SK-N-SH (cell line): ENCODE results near the gene CDK4. TPM values are rescaled to one million over a fixed set of nuclear protein-coding genes. Genes with fewer than 3 reads are reported as not detected.

Experiments
- CTCF ChIA-PET: fragments of 300-600, 350-600 bp; formaldehyde crosslinking; extraction: SDS; loops from one replicate; lab custom pipeline; 2021; lab: Yijun Ruan, JAX
- POLR2A ChIA-PET: fragments of 350-600 bp; sonication (Branson Sonifier 250); formaldehyde crosslinking; extraction: SDS; loops from one replicate; lab custom pipeline; 2020; ENCODE audit warnings: antibody characterized with exemption, inconsistent platforms; lab: Yijun Ruan, JAX
- DNase-seq: peaks from one replicate; pipeline ENCODE4 v3.0.0; 2012
- H2AFZ ChIP-seq: fragments of 200-600 bp; sonication (generic); 2 replicates; pipeline ENCODE4 v1.8.1; 2016; ENCODE audit warnings: antibody characterized with exemption, mild to moderate bottlenecking, low read depth
- H3F3A ChIP-seq: fragments of 200-600 bp; sonication (generic); replicated peaks from 2 replicates; pipeline ENCODE3; 2016; ENCODE audit warnings: antibody characterized with exemption, mild to moderate bottlenecking; ENCODE audit not compliant: insufficient read depth
- H3K27ac ChIP-seq, 2 experiments: fragments of 200-500 bp in 1 of 2; fragments of 200-600 bp in 1 of 2; sonication (Bioruptor generic) in 1 of 2; sonication (generic), shearing (Covaris generic) in 1 of 2; 2 replicates each; pipeline versions ENCODE4 v1.5.1 to v1.6.1; 2014 to 2016; ENCODE audit warnings: low read depth in 2 of 2, inconsistent platforms in 1 of 2, low read length in 1 of 2, mild to moderate bottlenecking in 1 of 2, mixed read lengths in 1 of 2
- H3K27me3 ChIP-seq: fragments of 200-600 bp; sonication (generic), shearing (Covaris generic); 2 replicates; pipeline ENCODE4 v1.6.1; 2016; ENCODE audit warnings: mixed run types; ENCODE audit not compliant: insufficient read depth
- H3K36me3 ChIP-seq, 2 experiments: fragments of 200-500 bp in 1 of 2; fragments of 200-600 bp in 1 of 2; sonication (Bioruptor generic) in 1 of 2; sonication (generic) in 1 of 2; replicated peaks in 1 of 2; 2 replicates each; pipeline versions ENCODE3 to v1.5.1; 2014 to 2016; ENCODE audit warnings: low read length in 1 of 2, mild to moderate bottlenecking in 1 of 2; ENCODE audit not compliant: insufficient read depth in 2 of 2, control insufficient read depth in 1 of 2
- H3K4me1 ChIP-seq, 2 experiments: fragments of 200-500 bp in 1 of 2; fragments of 200-600 bp in 1 of 2; sonication (Bioruptor generic) in 1 of 2; sonication (generic), shearing (Covaris generic) in 1 of 2; 2 replicates each; pipeline versions ENCODE4 v1.5.1 to v1.6.1; 2014 to 2016; ENCODE audit warnings: low read depth in 1 of 2, low read length in 1 of 2, mixed run types in 1 of 2; ENCODE audit not compliant: insufficient read depth in 2 of 2, control insufficient read depth in 1 of 2
- H3K4me2 ChIP-seq: fragments of 200-600 bp; sonication (generic), shearing (Covaris generic); 2 replicates; pipeline ENCODE4 v1.6.1; 2017; ENCODE audit warnings: mixed run types
- H3K4me3 ChIP-seq, 2 experiments: fragments of 200-500 bp in 1 of 2; fragments of 200-600 bp in 1 of 2; sonication (Bioruptor generic) in 1 of 2; sonication (generic), shearing (Covaris generic) in 1 of 2; 2 replicates each; pipeline versions ENCODE4 v1.5.1 to v1.8.1; 2014 to 2016; ENCODE audit warnings: low read depth in 2 of 2, inconsistent platforms in 1 of 2, low read length in 1 of 2, mild to moderate bottlenecking in 1 of 2, mixed read lengths in 1 of 2, moderate library complexity in 1 of 2
- H3K79me2 ChIP-seq: fragments of 200-600 bp; sonication (generic); 2 replicates; pipeline ENCODE4 v1.8.1; 2017; ENCODE audit warnings: mild to moderate bottlenecking; ENCODE audit not compliant: insufficient read depth
- H3K9ac ChIP-seq: fragments of 200-600 bp; sonication (generic); 2 replicates; pipeline ENCODE4 v1.6.1; 2017; ENCODE audit warnings: mixed run types
- H3K9me2 ChIP-seq: fragments of 200-600 bp; sonication (generic); 2 replicates; pipeline ENCODE4 v1.6.1; 2017; ENCODE audit warnings: mixed run types
- H3K9me3 ChIP-seq: fragments of 200-600 bp; sonication (generic); 2 replicates; pipeline ENCODE4 v1.6.1; 2017; ENCODE audit warnings: mixed run types, mild to moderate bottlenecking, moderate library complexity
- H4K20me1 ChIP-seq: fragments of 200-600 bp; sonication (generic); 2 replicates; pipeline ENCODE4 v1.6.1; 2017; ENCODE audit warnings: mild to moderate bottlenecking, mixed run types; ENCODE audit not compliant: insufficient read depth
- CTCF ChIP-seq: fragments of 200-600 bp; sonication (generic); IDR thresholded peaks from 2 replicates; pipeline ENCODE4 v1.6.1; 2017; ENCODE audit warnings: antibody characterized with exemption, mild to moderate bottlenecking, moderate library complexity
- ELF1 ChIP-seq: IDR thresholded peaks from 2 replicates; pipeline ENCODE4 v1.4.0; 2012
- EP300 ChIP-seq, 2 experiments: IDR thresholded peaks; 2 replicates each; pipeline versions ENCODE4 v1.4.0 to v1.6.1; 2012; ENCODE audit warnings: borderline replicate concordance in 1 of 2, low read depth in 1 of 2, low read length in 1 of 2
- GABPA ChIP-seq: IDR thresholded peaks from 2 replicates; pipeline ENCODE4 v1.4.0; 2012; ENCODE audit warnings: low read depth, mild to moderate bottlenecking
- IRF3 ChIP-seq: fragments of 150-350 bp; IDR thresholded peaks from 2 replicates; pipeline ENCODE4 v1.6.1; 2016; ENCODE audit warnings: mild to moderate bottlenecking, low read depth, low read length
- JUND ChIP-seq: IDR thresholded peaks from 2 replicates; pipeline ENCODE4 v1.4.0; 2012
- MAX ChIP-seq: IDR thresholded peaks from 2 replicates; pipeline ENCODE4 v1.4.0; 2012; ENCODE audit warnings: low read depth
- MXI1 ChIP-seq: IDR thresholded peaks from 2 replicates; pipeline ENCODE4 v1.6.1; 2012; ENCODE audit warnings: mild to moderate bottlenecking, low read depth, low read length, improper control_type of control experiment
- NFIC ChIP-seq: IDR thresholded peaks from 2 replicates; pipeline ENCODE4 v1.4.0; 2012; ENCODE audit warnings: borderline replicate concordance
- POLR2AphosphoS5 ChIP-seq: IDR thresholded peaks from 2 replicates; pipeline ENCODE4 v1.6.1; 2012; ENCODE audit warnings: low read depth, low read length
- RAD21 ChIP-seq: IDR thresholded peaks from 2 replicates; pipeline ENCODE4 v1.6.1; 2012; ENCODE audit warnings: mild to moderate bottlenecking, low read length
- REST ChIP-seq: IDR thresholded peaks from 2 replicates; pipeline ENCODE4 v1.6.1; 2012; ENCODE audit warnings: mild to moderate bottlenecking, low read depth, low read length, moderate library complexity
- RFX5 ChIP-seq: IDR thresholded peaks from 2 replicates; pipeline ENCODE4 v1.6.1; 2012; ENCODE audit warnings: mild to moderate bottlenecking, improper control_type of control experiment, low read length
- SIN3A ChIP-seq: IDR thresholded peaks from 2 replicates; pipeline ENCODE4 v1.6.1; 2012; ENCODE audit warnings: low read depth, mild to moderate bottlenecking, low read length, moderate library complexity, borderline replicate concordance
- SMC3 ChIP-seq: IDR thresholded peaks from 2 replicates; pipeline ENCODE4 v1.6.1; 2012; ENCODE audit warnings: low read depth, low read length, improper control_type of control experiment
- TAF1 ChIP-seq: IDR thresholded peaks from 2 replicates; pipeline ENCODE4 v1.6.1; 2012; ENCODE audit warnings: low read depth, mild to moderate bottlenecking, low read length, moderate library complexity, borderline replicate concordance
- USF1 ChIP-seq: IDR thresholded peaks from 2 replicates; pipeline ENCODE4 v1.4.0; 2012; ENCODE audit warnings: low read depth, borderline replicate concordance
- WGBS: methylation state at CpG from one replicate; pipeline ENCODE4 v1.1.6; 2017; ENCODE audit warnings: low lambda C conversion rate; 5-methylcytosine and 5-hydroxymethylcytosine counted together
- polyA plus RNA-seq, 3 experiments: library from polyadenylated mRNA; depleted of rRNA; stranded (reverse); fragments of >200 nt; gene quantifications; 2 replicates each; pipeline ENCODE4 v1.2.3, GENCODE V29; 2012

Gene CDK4
- polyA plus RNA-seq, 1 of the 3 experiments (the other 2 are of a cell fraction), result 324 TPM

DNA sequence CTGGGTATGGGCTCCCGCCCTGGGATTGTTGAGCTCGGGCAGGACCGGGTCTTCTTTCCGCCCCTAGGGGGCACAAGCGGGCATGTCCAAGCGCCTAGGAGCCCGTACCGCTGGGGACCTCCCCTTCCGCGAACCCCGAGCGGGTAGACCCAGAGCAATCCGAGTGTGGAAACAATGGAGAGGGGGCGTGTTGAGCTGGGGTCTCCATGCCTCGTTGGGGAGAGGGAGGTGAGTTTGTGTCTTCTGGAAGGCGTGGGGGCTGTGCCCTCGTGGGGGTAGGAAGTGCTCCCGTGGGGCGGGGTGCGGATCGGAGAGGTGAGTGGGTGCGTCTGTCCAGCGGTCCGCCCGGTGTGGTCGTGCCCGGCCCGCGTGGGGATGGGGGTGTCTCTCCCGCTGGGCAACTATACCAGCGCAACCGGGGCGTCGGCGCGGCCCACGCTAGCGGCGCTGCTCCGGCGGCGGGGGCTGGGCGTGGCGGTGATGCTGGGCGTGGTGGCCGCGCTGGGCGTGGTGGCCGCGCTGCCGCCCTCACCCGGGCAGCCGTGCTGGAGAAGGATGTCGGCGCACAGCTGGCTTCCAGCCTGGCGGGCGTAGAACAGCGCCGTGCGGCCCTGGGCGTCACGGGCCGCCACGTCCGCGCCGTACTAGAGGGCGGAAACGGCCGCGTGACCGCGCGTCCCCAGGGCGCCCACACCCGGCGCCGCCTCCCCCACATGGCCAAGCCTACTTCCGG, 25.8 kb downstream of the CDK4 start:
- peak overlapping the region; percentile 82 for H3K9ac ChIP-seq
- ChIA-PET POLR2A (interaction anchor here (0.5 to 3.6 kb wide), 5 partner anchors 10 to 115 kb away, joined by 3 to 21 read pairs (median 7); partner anchors contain the start of genes ARHGEF25, CDK4 and TSPAN31), CTCF (interaction anchor here (0.6 to 9.4 kb wide), 35 partner anchors 10 to 487 kb away, joined by 3 to 133 read pairs (median 4); partner anchors contain the start of genes AGAP2, B4GALNT1, CDK4 and EEF1AKMT3)
- peak overlapping the region; percentile 85 for H3K4me2 ChIP-seq
- H3K36me3 ChIP-seq, result peaks cover 3 to 18% of the 10 kb centered on the region in 2 experiments
- peak; percentile 96 for DNase-seq
- TF ChIP-seq NFIC (no peak), IRF3 (no peak), EP300 (IDR thresholded peaks at IDR 0.05; ENCODE audit: borderline replicate concordance in 1 of 2, low read depth in 1 of 2, low read length in 1 of 2) (no peak), SMC3 (peak; percentile 28; the same call in 1 of the 2 replicates), TAF1 (peak; percentile 50; the same call in 1 of the 2 replicates), USF1 (peak; percentile 44; the same call in 1 of the 2 replicates), GABPA (0 out of 2 replicates have a peak, but pooled peaks have one; percentile 30), CTCF (peak; percentile 86), RAD21 (peak; percentile 56), RFX5 (0 out of 2 replicates have a peak, but pooled peaks have one; percentile 13), SIN3A (peak; percentile 28; the same call in 1 of the 2 replicates), JUND (no peak), POLR2AphosphoS5 (peak; percentile 44), ELF1 (peak; percentile 30; the same call in 1 of the 2 replicates), MXI1 (peak; percentile 71), MAX (peak; percentile 42), REST (0 out of 2 replicates have a peak, but pooled peaks have one; percentile 17)
- WGBS, result 8% methylated on average over 5 of the region's 79 CpGs
- H2AFZ ChIP-seq, result peak overlapping the region; percentile 89
- H3K27me3 ChIP-seq, result no peaks in the 10 kb centered on the region
- H3K4me3 ChIP-seq, result peak overlapping the region; percentile 76 to 79
- peaks cover 18% of the 10 kb centered on the region for H3F3A ChIP-seq
- H3K9me3 ChIP-seq, result no peaks in the 10 kb centered on the region
- peak overlapping the region; percentile 49 to 82; a peak in 3 of 4 replicates for H3K27ac ChIP-seq
- no peaks in the 10 kb centered on the region for H3K9me2 ChIP-seq
- no peaks in the 10 kb centered on the region for H4K20me1 ChIP-seq
- no peaks in the 10 kb centered on the region for H3K79me2 ChIP-seq
- peaks cover 0 to 8% of the 10 kb centered on the region in 2 experiments; a peak in 1 of 4 replicates for H3K4me1 ChIP-seq
